HUES64 (cell line): ENCODE measurements around the gene ZER1.

Source experiments
- H3K27ac ChIP-seq: 2 replicates; pipeline ENCODE4 v1.7.0; 2013; ENCODE audit warnings: low read depth, low read length, inconsistent platforms
- H3K27me3 ChIP-seq: 2 replicates; pipeline ENCODE4 v1.6.1; 2013; ENCODE audit warnings: mild to moderate bottlenecking, low read length; ENCODE audit not compliant: insufficient read depth
- H3K36me3 ChIP-seq: 2 replicates; pipeline ENCODE4 v1.6.1; 2013; ENCODE audit warnings: mild to moderate bottlenecking, low read length; ENCODE audit not compliant: insufficient read depth
- H3K4me1 ChIP-seq: 2 replicates; pipeline ENCODE4 v1.6.1; 2013; ENCODE audit warnings: mild to moderate bottlenecking, low read length, moderate library complexity; ENCODE audit not compliant: insufficient read depth
- H3K4me3 ChIP-seq: 2 replicates; pipeline ENCODE4 v1.5.1; 2013; ENCODE audit warnings: mild to moderate bottlenecking, low read length, moderate library complexity
- H3K9ac ChIP-seq: 2 replicates; pipeline ENCODE4 v1.6.1; 2013; ENCODE audit warnings: mild to moderate bottlenecking, low read depth, low read length
- H3K9me3 ChIP-seq: 2 replicates; pipeline ENCODE4 v1.6.1; 2013; ENCODE audit warnings: low read depth, low read length; ENCODE audit not compliant: insufficient read depth
- WGBS: fragments of 150-250, 120-280 bp; methylation state at CpG from one replicate; pipeline ENCODE4 v1.1.7; 2013; ENCODE audit warnings: missing lambda C conversion rate; 5-methylcytosine and 5-hydroxymethylcytosine counted together

The ZER1 gene

GRCh38 chr9:128713941-128714573 is 57.7 kb downstream of the ZER1 start:
- Histone ChIP-seq H3K9me3 (no peaks in the 10 kb centered on the region), H3K27me3 (no peaks in the 10 kb centered on the region), H3K27ac (no peak overlapping the region), H3K4me1 (no peaks in the 10 kb centered on the region), H3K4me3 (no peak overlapping the region), H3K36me3 (peaks cover 13% of the 10 kb centered on the region), H3K9ac (no peak overlapping the region)
- 95% methylated on average over 19 of the region's 19 CpGs for WGBS

- WGBS, result 96% methylated on average over 13 of the region's 13 CpGs
- H3K36me3 ChIP-seq, result peaks cover 13% of the 10 kb centered on the region
Measured at GRCh38 chr9:128713411-128713780, 58.3 kb downstream of the ZER1 start.

GRCh38 chr9:128712451-128713410 is 59.0 kb downstream of the ZER1 start:
- Histone ChIP-seq H3K9ac (no peak overlapping the region), H3K36me3 (peaks cover 10% of the 10 kb centered on the region), H3K4me1 (no peaks in the 10 kb centered on the region), H3K4me3 (no peak overlapping the region), H3K27ac (no peak overlapping the region), H3K27me3 (no peaks in the 10 kb centered on the region), H3K9me3 (no peaks in the 10 kb centered on the region)
- 93% methylated on average over 26 of the region's 26 CpGs for WGBS

More at GRCh38 chr9:128713411-128713780, 58.3 kb downstream of the ZER1 start:
- H3K27me3 ChIP-seq, result no peaks in the 10 kb centered on the region
- H3K27ac ChIP-seq, result no peak overlapping the region
- H3K9ac ChIP-seq, result no peak overlapping the region
- no peaks in the 10 kb centered on the region for H3K4me1 ChIP-seq
- no peak overlapping the region for H3K4me3 ChIP-seq
- no peaks in the 10 kb centered on the region for H3K9me3 ChIP-seq

- no peak overlapping the region for H3K27ac ChIP-seq
Measured at GRCh38 chr9:128707446-128707845, 64.3 kb downstream of the ZER1 start.

GRCh38 chr9:128706671-128707381 is 64.9 kb downstream of the ZER1 start:
- H3K9ac ChIP-seq, result no peak overlapping the region
- peaks cover 10% of the 10 kb centered on the region for H3K36me3 ChIP-seq
- no peak overlapping the region for H3K4me3 ChIP-seq
- no peaks in the 10 kb centered on the region for H3K9me3 ChIP-seq
- no peaks in the 10 kb centered on the region for H3K27me3 ChIP-seq
- 92% methylated on average over 23 of the region's 23 CpGs for WGBS
- H3K4me1 ChIP-seq, result no peaks in the 10 kb centered on the region
- no peak overlapping the region for H3K27ac ChIP-seq

More at GRCh38 chr9:128707446-128707845, 64.3 kb downstream of the ZER1 start:
- Histone ChIP-seq H3K9ac (no peak overlapping the region), H3K27me3 (no peaks in the 10 kb centered on the region), H3K4me1 (no peaks in the 10 kb centered on the region), H3K36me3 (peaks cover 14% of the 10 kb centered on the region), H3K4me3 (no peak overlapping the region), H3K9me3 (no peaks in the 10 kb centered on the region)
- 96% methylated on average over 8 of the region's 8 CpGs for WGBS

GRCh38 chr9:128706045-128706444 is 65.7 kb downstream of the ZER1 start:
- no peak overlapping the region for H3K9ac ChIP-seq
- no peaks in the 10 kb centered on the region for H3K27me3 ChIP-seq
- 94% methylated on average over 1 of the region's 1 CpG for WGBS
- no peak overlapping the region for H3K4me3 ChIP-seq
- peaks cover 10% of the 10 kb centered on the region for H3K36me3 ChIP-seq
- H3K9me3 ChIP-seq, result no peaks in the 10 kb centered on the region
- no peak overlapping the region for H3K27ac ChIP-seq
- no peaks in the 10 kb centered on the region for H3K4me1 ChIP-seq

GRCh38 chr9:128705051-128705965 is 66.4 kb downstream of the ZER1 start:
- WGBS, result 95% methylated on average over 36 of the region's 36 CpGs
- Histone ChIP-seq H3K4me3 (no peak overlapping the region), H3K36me3 (peaks cover 10% of the 10 kb centered on the region), H3K27ac (no peak overlapping the region), H3K9ac (no peak overlapping the region), H3K4me1 (no peaks in the 10 kb centered on the region), H3K9me3 (no peaks in the 10 kb centered on the region), H3K27me3 (no peaks in the 10 kb centered on the region)

- Histone ChIP-seq H3K27me3 (no peaks in the 10 kb centered on the region), H3K4me3 (no peak overlapping the region; the same call in 1 of the 2 replicates), H3K9ac (no peak overlapping the region), H3K4me1 (no peaks in the 10 kb centered on the region), H3K36me3 (peaks cover 10% of the 10 kb centered on the region), H3K27ac (no peak overlapping the region), H3K9me3 (no peaks in the 10 kb centered on the region)
- WGBS, result 96% methylated on average over 5 of the region's 5 CpGs
Measured at GRCh38 chr9:128704356-128704670, 67.4 kb downstream of the ZER1 start.

- Histone ChIP-seq H3K9me3 (no peaks in the 10 kb centered on the region), H3K4me1 (no peaks in the 10 kb centered on the region), H3K9ac (peak overlapping the region; percentile 88), H3K27ac (no peak overlapping the region), H3K36me3 (peaks cover 10% of the 10 kb centered on the region), H3K27me3 (no peaks in the 10 kb centered on the region), H3K4me3 (peak overlapping the region; percentile 90)
- 84% methylated on average over 31 of the region's 31 CpGs for WGBS
Measured at GRCh38 chr9:128703616-128704355, 67.9 kb downstream of the ZER1 start.
